BJ (cell line): ENCODE data around the gene PHLDB2. TPM values are rescaled to one million over a fixed set of nuclear protein-coding genes. Genes with fewer than 3 reads are reported as not detected.
A peak's percentile ranks its signal among the peaks of the same experiment; 100 is the strongest.

Experiments used
- CTCF ChIA-PET: fragments of 350-600 bp; formaldehyde crosslinking; extraction: SDS; loops from one replicate; lab custom pipeline; 2021; ENCODE audit warnings: antibody characterized with exemption, inconsistent platforms; lab: Yijun Ruan, JAX
- POLR2A ChIA-PET: fragments of 300-600 bp; sonication (Branson Sonifier 250); formaldehyde crosslinking; extraction: SDS; loops from one replicate; lab custom pipeline; 2021; ENCODE audit warnings: antibody characterized with exemption; lab: Charles Lee
- DNase-seq: peaks from one replicate; pipeline ENCODE4 v3.0.0-alpha.2; 2011; ENCODE audit warnings: low read depth
- H3K27me3 ChIP-seq: 2 replicates; pipeline ENCODE4 v1.6.0; 2011; ENCODE audit warnings: low read length; ENCODE audit not compliant: control insufficient read depth, insufficient read depth
- H3K36me3 ChIP-seq: 2 replicates; pipeline ENCODE4 v1.5.1; 2011; ENCODE audit warnings: low read length; ENCODE audit not compliant: control insufficient read depth, insufficient read depth
- H3K4me3 ChIP-seq: 2 replicates; pipeline ENCODE4 v1.5.1; 2011; ENCODE audit warnings: low read depth, mild to moderate bottlenecking, control low read depth, low read length
- polyA plus RNA-seq: library from polyadenylated mRNA; depleted of rRNA; stranded (reverse); fragments of >200 nt; gene quantifications from 2 replicates; pipeline ENCODE4 v1.2.3, GENCODE V29; 2011
- TF ChIP-seq, protein P1 (sequence below): IDR thresholded peaks from 2 replicates; pipeline ENCODE4 v1.5.1; 2011; ENCODE audit warnings: low read depth, mild to moderate bottlenecking, control low read depth, inconsistent platforms, low read length, moderate library complexity; ENCODE audit not compliant: insufficient read depth

The PHLDB2 gene
- polyA plus RNA-seq, 1 experiment, result 44.7 TPM

DNA sequence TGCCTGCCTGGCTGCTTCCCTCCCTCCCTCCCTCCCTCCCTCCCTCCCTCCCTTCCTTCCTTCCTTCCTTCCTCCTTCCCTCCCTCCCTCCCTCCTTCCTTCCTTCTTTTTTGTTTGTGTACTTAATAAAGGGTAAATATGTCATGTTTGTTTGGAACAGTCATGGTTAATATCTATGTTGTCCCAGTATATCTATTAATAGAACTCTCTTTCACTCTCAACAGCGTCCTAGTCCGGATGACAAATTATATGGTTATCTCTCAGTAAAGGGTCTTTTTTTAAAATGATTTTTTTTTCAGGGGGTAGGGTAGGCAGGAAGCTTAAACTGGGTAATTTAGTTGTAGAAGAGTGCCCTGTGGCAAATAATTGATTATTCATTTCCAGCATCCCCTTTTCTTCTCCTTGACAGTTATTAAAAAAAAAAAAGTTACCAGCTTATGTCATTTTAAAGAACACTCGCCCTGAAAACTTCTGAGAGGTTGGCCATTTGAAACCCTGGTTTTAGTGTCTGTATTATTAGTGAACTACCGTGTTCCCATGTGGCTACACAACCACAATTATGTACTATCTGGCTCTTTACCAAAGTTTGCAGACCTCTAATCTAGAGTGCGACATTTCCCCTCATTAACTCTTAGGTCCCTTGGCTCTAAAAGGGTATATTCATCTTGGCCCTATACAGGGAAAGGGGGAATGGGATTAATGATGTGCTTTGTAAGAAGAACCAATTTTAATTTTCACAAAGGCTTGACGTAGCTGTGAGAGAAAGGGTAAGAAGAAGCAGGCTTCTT lies 153.3 kb downstream of the PHLDB2 start:
- ChIA-PET CTCF (interaction anchor here (0.6 to 8.5 kb wide), 18 partner anchors 9 to 434 kb away, joined by 3 to 203 read pairs (median 8); partner anchors contain the start of genes ABHD10, C3orf52 and TAGLN3), POLR2A (no interaction called here)
- no peaks in the 10 kb centered on the region for H3K36me3 ChIP-seq
- TF ChIP-seq, protein P1, sequence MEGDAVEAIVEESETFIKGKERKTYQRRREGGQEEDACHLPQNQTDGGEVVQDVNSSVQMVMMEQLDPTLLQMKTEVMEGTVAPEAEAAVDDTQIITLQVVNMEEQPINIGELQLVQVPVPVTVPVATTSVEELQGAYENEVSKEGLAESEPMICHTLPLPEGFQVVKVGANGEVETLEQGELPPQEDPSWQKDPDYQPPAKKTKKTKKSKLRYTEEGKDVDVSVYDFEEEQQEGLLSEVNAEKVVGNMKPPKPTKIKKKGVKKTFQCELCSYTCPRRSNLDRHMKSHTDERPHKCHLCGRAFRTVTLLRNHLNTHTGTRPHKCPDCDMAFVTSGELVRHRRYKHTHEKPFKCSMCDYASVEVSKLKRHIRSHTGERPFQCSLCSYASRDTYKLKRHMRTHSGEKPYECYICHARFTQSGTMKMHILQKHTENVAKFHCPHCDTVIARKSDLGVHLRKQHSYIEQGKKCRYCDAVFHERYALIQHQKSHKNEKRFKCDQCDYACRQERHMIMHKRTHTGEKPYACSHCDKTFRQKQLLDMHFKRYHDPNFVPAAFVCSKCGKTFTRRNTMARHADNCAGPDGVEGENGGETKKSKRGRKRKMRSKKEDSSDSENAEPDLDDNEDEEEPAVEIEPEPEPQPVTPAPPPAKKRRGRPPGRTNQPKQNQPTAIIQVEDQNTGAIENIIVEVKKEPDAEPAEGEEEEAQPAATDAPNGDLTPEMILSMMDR, result no peak
- no peaks in the 10 kb centered on the region for H3K27me3 ChIP-seq
- DNase-seq, result no peak
- H3K4me3 ChIP-seq, result no peak overlapping the region

DNA sequence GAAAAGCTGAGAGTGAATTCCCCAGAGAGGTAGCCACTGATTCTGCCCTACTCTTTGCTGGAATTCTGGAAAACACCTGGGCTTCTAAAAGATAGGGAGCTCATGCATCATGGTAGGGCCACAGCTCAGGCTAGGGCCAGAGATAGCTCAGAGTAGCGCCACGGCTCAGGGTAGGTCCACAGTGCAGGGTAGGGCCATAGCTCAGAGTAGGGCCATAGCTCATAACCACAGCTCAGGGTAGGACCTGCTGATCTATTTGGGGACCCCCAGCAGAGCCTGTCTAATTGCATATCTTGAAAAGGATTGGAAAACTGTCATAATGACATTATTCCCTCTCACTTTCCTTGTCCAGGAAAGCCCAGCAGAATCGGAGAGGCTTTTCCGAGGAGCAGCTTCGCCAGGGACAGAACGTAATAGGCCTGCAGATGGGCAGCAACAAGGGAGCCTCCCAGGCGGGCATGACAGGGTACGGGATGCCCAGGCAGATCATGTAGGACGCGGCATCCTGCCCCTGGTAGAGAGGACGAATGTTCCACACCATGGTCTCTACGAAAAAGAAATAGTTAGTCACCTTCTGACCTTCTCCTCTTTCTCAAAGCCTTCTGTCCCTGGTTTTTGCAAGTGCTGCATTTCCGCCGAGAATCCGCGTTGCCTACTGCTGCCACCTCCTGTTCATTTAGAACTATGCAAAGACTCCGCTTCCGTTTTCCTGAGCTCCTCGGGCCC lies 154.2 kb downstream of the PHLDB2 start:
- Histone ChIP-seq H3K4me3 (no peak overlapping the region), H3K36me3 (no peaks in the 10 kb centered on the region), H3K27me3 (no peaks in the 10 kb centered on the region)
- ChIA-PET POLR2A (no interaction called here), CTCF (interaction anchor here (0.6 to 8.5 kb wide), 35 partner anchors 10 to 736 kb away, joined by 3 to 203 read pairs (median 4); partner anchors contain the start of genes ABHD10, C3orf52, TAGLN3 and TMPRSS7)
- TF ChIP-seq, protein P1, result peak; percentile 75
- DNase-seq, result no peak

DNA sequence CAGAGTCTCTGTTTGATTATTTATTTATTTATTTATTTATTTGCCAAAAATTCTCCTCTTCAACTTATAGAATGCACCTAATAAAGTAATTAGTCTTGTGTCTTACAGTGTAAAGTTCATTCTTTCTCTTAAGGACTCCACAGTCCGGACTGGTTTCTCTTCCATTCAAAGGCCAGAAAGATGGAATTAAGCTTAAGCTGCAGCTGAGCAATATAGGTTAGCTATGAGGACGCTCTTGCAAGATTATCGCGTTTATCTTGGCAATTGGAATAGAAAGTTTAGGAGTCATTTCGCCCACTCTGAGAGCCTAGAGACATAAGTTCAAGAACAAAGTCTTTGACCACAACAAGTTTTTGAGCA lies 154.7 kb downstream of the PHLDB2 start:
- H3K36me3 ChIP-seq, result no peaks in the 10 kb centered on the region
- ChIA-PET CTCF (interaction anchor here (0.6 to 8.5 kb wide), 33 partner anchors 9 to 737 kb away, joined by 3 to 203 read pairs (median 5); partner anchors contain the start of genes ABHD10, C3orf52, TAGLN3 and TMPRSS7), POLR2A (no interaction called here)
- DNase-seq, result no peak
- H3K27me3 ChIP-seq, result no peaks in the 10 kb centered on the region
- H3K4me3 ChIP-seq, result no peak overlapping the region
- TF ChIP-seq, protein P1, result no peak

DNA sequence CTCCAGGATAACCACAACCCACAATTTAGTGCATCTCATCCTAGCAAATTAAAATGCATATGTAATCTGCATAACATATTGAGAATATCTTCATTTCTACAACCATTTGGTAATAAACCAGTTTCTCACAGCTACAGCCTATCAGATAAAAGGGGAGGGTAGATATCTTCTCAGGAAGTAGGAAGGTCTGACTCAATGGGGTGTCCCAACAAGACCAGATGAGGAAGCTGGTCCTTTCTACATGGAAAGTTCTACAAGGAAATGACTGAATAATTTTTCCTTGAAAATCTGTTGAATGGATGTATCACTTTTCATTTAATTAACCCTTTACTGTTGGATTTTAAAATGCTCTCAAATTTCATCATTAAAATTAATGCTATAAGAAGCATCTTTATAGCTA lies 158.0 kb downstream of the PHLDB2 start:
- CTCF ChIA-PET, result interaction anchor here (1.2 to 8.5 kb wide), 3 partner anchors 23 to 301 kb away, joined by 3 to 203 read pairs (median 80); partner anchors contain the start of gene TAGLN3
- POLR2A ChIA-PET, result no interaction called here
- Histone ChIP-seq H3K27me3 (no peaks in the 10 kb centered on the region), H3K4me3 (no peak overlapping the region), H3K36me3 (no peaks in the 10 kb centered on the region)
- no peak for DNase-seq
- TF ChIP-seq, protein P1, result no peak

DNA sequence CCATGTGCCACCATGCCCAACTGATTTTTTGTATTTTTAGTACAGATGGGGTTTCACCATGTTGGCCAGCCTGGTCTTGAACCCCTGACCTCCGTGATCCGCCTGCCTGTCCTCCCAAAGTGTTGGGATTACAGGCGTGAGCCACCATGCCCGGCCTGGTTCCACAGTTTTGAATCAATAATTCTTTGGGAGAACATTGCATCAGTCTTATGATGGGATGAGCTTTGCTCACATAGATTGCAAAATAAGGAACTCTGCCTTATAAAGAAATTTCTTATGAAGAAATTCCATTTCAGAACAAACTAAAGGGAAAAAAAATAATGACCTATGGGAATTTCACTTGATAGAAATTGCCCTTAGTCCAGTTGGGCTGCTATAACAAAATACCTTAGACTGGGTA lies 159.6 kb downstream of the PHLDB2 start:
- Histone ChIP-seq H3K27me3 (no peaks in the 10 kb centered on the region), H3K36me3 (no peaks in the 10 kb centered on the region), H3K4me3 (no peak overlapping the region)
- ChIA-PET POLR2A (no interaction called here), CTCF (interaction anchor here (1.4 to 1.5 kb wide), 2 partner anchors 18 to 302 kb away, joined by 3 read pairs; no protein-coding TSS in a partner anchor)
- TF ChIP-seq, protein P1, result no peak
- DNase-seq, result no peak
